Fibroblast of lung (primary cell): ENCODE results near the gene ATP6V0C.

Experiments used
- CTCF ChIP-seq, 2 donors: IDR thresholded peaks in 1 of 2; conservative IDR thresholded peaks in 1 of 2; 1 replicate in 1 of 2; 2 replicates in 1 of 2; pipeline ENCODE4 v1.5.1; 2011 to 2012; ENCODE audit warnings: low read length in 2 of 2, control low read depth in 1 of 2, inconsistent platforms in 1 of 2, low read depth in 1 of 2, mild to moderate bottlenecking in 1 of 2
- EZH2 ChIP-seq: IDR thresholded peaks from 2 replicates; pipeline ENCODE4 v1.5.1; 2012; ENCODE audit warnings: low read length, control low read depth, mild to moderate bottlenecking; ENCODE audit errors: missing control alignments

- TF ChIP-seq CTCF (conservative IDR thresholded peaks at IDR 0.05 in 1 of 2, IDR thresholded peaks at IDR 0.05 in 1 of 2; ENCODE audit: low read depth in 1 of 2, low read length in 2 of 2) (no peak), EZH2 (no peak)
These were observed at the start of gene ATP6V0C for GRCh38 chr16:2513405-2514332.
